Measurements from ENCODE around the gene THSD4.

The THSD4 gene

GRCh38 chr15:71572452-71573053 is 457.3 kb downstream of the THSD4 start:
- TF ChIP-seq CTCF (conservative IDR thresholded peaks at IDR 0.05; ENCODE audit: low read length) = peak; percentile 26; the same call in 1 of the 2 replicates
- TF ChIP-seq EZH2phosphoT487 (IDR thresholded peaks at IDR 0.05; ENCODE audit: borderline replicate concordance) = no peak
- H4K20me1 ChIP-seq (ENCODE audit: insufficient read depth, low read length, poor library complexity, severe bottlenecking) = no peaks in the 10 kb centered on the region
- H2AFZ ChIP-seq (ENCODE audit: low read length) = no peak overlapping the region
- H3K36me3 ChIP-seq (ENCODE audit: insufficient read depth, low read length) = no peaks in the 10 kb centered on the region
- no peaks in the 10 kb centered on the region for H3K9me3 ChIP-seq (ENCODE audit: insufficient read depth, low read depth, low read length)
- no peak overlapping the region for H3K4me3 ChIP-seq (ENCODE audit: low read length, poor library complexity, severe bottlenecking)
- H3K79me2 ChIP-seq (ENCODE audit: insufficient read depth, low read length) = no peaks in the 10 kb centered on the region
- H3K9ac ChIP-seq (ENCODE audit: low read depth, low read length, poor library complexity, severe bottlenecking) = no peak overlapping the region
- H3K9me2 ChIP-seq (replicated peaks; ENCODE audit: low read depth, low read length) = no peaks in the 10 kb centered on the region
- H3F3A ChIP-seq (ENCODE audit: low read depth) = no peaks in the 10 kb centered on the region
- no peaks in the 10 kb centered on the region for H3K27me3 ChIP-seq (ENCODE audit: insufficient read depth, low read length, poor library complexity, severe bottlenecking)
- H3K4me1 ChIP-seq (ENCODE audit: insufficient read depth, low read length, poor library complexity, severe bottlenecking) = no peaks in the 10 kb centered on the region
- no peak overlapping the region for H3K4me2 ChIP-seq (ENCODE audit: low read depth, low read length, poor library complexity, severe bottlenecking)

- H3K27me3 ChIP-seq (ENCODE audit: insufficient read depth, low read length, poor library complexity, severe bottlenecking) = no peaks in the 10 kb centered on the region
- no peaks in the 10 kb centered on the region for H4K20me1 ChIP-seq (ENCODE audit: insufficient read depth, low read length, poor library complexity, severe bottlenecking)
- no peaks in the 10 kb centered on the region for H3K79me2 ChIP-seq (ENCODE audit: insufficient read depth, low read length)
- H3K4me2 ChIP-seq (ENCODE audit: low read depth, low read length, poor library complexity, severe bottlenecking) = no peak overlapping the region
- H3K9me2 ChIP-seq (replicated peaks; ENCODE audit: low read depth, low read length) = no peaks in the 10 kb centered on the region
- no peaks in the 10 kb centered on the region for H3K4me1 ChIP-seq (ENCODE audit: insufficient read depth, low read length, poor library complexity, severe bottlenecking)
- no peak overlapping the region for H3K4me3 ChIP-seq (ENCODE audit: low read length, poor library complexity, severe bottlenecking)
- no peak overlapping the region for H3K9ac ChIP-seq (ENCODE audit: low read depth, low read length, poor library complexity, severe bottlenecking)
- no peak overlapping the region for H2AFZ ChIP-seq (ENCODE audit: low read length)
- TF ChIP-seq CTCF (conservative IDR thresholded peaks at IDR 0.05; ENCODE audit: low read length) = no peak
- no peaks in the 10 kb centered on the region for H3F3A ChIP-seq (ENCODE audit: low read depth)
- H3K36me3 ChIP-seq (ENCODE audit: insufficient read depth, low read length) = no peaks in the 10 kb centered on the region
- H3K9me3 ChIP-seq (ENCODE audit: insufficient read depth, low read depth, low read length) = no peaks in the 10 kb centered on the region
Observed at GRCh38 chr15:71573599-71573998, 458.3 kb downstream of the THSD4 start.

- Histone ChIP-seq H3K4me2 (ENCODE audit: low read depth, low read length, poor library complexity, severe bottlenecking) (no peak overlapping the region), H3K79me2 (ENCODE audit: insufficient read depth, low read length) (no peaks in the 10 kb centered on the region), H3F3A (ENCODE audit: low read depth) (no peaks in the 10 kb centered on the region), H4K20me1 (ENCODE audit: insufficient read depth, low read length, poor library complexity, severe bottlenecking) (no peaks in the 10 kb centered on the region), H2AFZ (ENCODE audit: low read length) (no peak overlapping the region), H3K27me3 (ENCODE audit: insufficient read depth, low read length, poor library complexity, severe bottlenecking) (no peaks in the 10 kb centered on the region), H3K9ac (ENCODE audit: low read depth, low read length, poor library complexity, severe bottlenecking) (no peak overlapping the region), H3K9me3 (ENCODE audit: insufficient read depth, low read depth, low read length) (no peaks in the 10 kb centered on the region), H3K4me1 (ENCODE audit: insufficient read depth, low read length, poor library complexity, severe bottlenecking) (no peaks in the 10 kb centered on the region), H3K9me2 (replicated peaks; ENCODE audit: low read depth, low read length) (no peaks in the 10 kb centered on the region), H3K4me3 (ENCODE audit: low read length, poor library complexity, severe bottlenecking) (no peak overlapping the region), H3K36me3 (ENCODE audit: insufficient read depth, low read length) (no peaks in the 10 kb centered on the region)
- peak; percentile 83 for TF ChIP-seq CTCF (conservative IDR thresholded peaks at IDR 0.05; ENCODE audit: low read length)
- no peak for TF ChIP-seq EZH2phosphoT487 (IDR thresholded peaks at IDR 0.05; ENCODE audit: borderline replicate concordance)
Observed at GRCh38 chr15:71575474-71576045, 460.3 kb downstream of the THSD4 start.

Measured in Loucy (cell line).